GM18858 (cell line): ENCODE data around the gene FARSA.
"Not testable (repeated sequence)": the region's sequence is repeated elsewhere in the genome, so short reads cannot be mapped to it uniquely, and the experiment has no call there.

ENCODE experiments used
- ATAC-seq: cut with Tn5 transposase; IDR thresholded peaks from one replicate; pipeline ENCODE4 v1.9.1; 2021; ENCODE audit not compliant: unreplicated experiment

Gene FARSA

GRCh38 chr19:12933287-12934072, at the start of gene FARSA:
Gene FARSA, minus strand, starts transcription at chr19:12933711. Its CDS starts 15 bp downstream, at chr19:12933696.
- ATAC-seq = peak; percentile 29

GRCh38 chr19:12983091-12983490, 49.6 kb upstream of the FARSA start:
- ATAC-seq = no peak

- no peak for ATAC-seq
Measured at GRCh38 chr19:12982648-12983047, 49.1 kb upstream of the FARSA start.

- no peak for ATAC-seq
Measured at GRCh38 chr19:12979974-12980373, 46.5 kb upstream of the FARSA start.

GRCh38 chr19:12976109-12976508, 42.6 kb upstream of the FARSA start:
- ATAC-seq = not testable (repeated sequence)

GRCh38 chr19:12975221-12975741, 41.8 kb upstream of the FARSA start:
- no peak for ATAC-seq

- no peak for ATAC-seq
Measured at GRCh38 chr19:12974301-12975220, 41.0 kb upstream of the FARSA start.

- no peak for ATAC-seq
Measured at GRCh38 chr19:12973236-12973635, 39.7 kb upstream of the FARSA start.

- no peak for ATAC-seq
Measured at GRCh38 chr19:12970070-12970820, 36.7 kb upstream of the FARSA start.

- ATAC-seq = no peak
Measured at GRCh38 chr19:12969292-12969988, 35.9 kb upstream of the FARSA start, which contains the start of gene DAND5. Gene DAND5, plus strand, starts transcription at chr19:12969576. Its CDS starts 85 bp downstream, at chr19:12969661.

GRCh38 chr19:12967907-12968306, 34.4 kb upstream of the FARSA start:
- ATAC-seq = no peak

- ATAC-seq = no peak
Measured at GRCh38 chr19:12965812-12966135, 32.3 kb upstream of the FARSA start.

GRCh38 chr19:12965017-12965811, 31.7 kb upstream of the FARSA start:
- ATAC-seq = no peak

- no peak for ATAC-seq
Measured at GRCh38 chr19:12959481-12959880, 26.0 kb upstream of the FARSA start.

- not testable (repeated sequence) for ATAC-seq
Measured at GRCh38 chr19:12957389-12957952, 24.0 kb upstream of the FARSA start.

GRCh38 chr19:12956446-12957388, 23.2 kb upstream of the FARSA start, which contains the start of gene GADD45GIP1:
Gene GADD45GIP1, minus strand, starts transcription at chr19:12957223. Its CDS starts 11 bp downstream, at chr19:12957212.
- ATAC-seq = no peak

- ATAC-seq = no peak
Measured at GRCh38 chr19:12955996-12956395, 22.5 kb upstream of the FARSA start.

GRCh38 chr19:12955575-12955974, 22.1 kb upstream of the FARSA start:
- not testable (repeated sequence) for ATAC-seq
